Measurements from ENCODE around the gene ZNF586.
A peak's percentile ranks its signal among the peaks of the same experiment; 100 is the strongest.
"Not testable (repeated sequence)": the region's sequence is repeated elsewhere in the genome, so short reads cannot be mapped to it uniquely, and the experiment has no call there.

The ZNF586 gene

GRCh38 chr19:57803594-57804325 lies 34.3 kb downstream of the ZNF586 start:
- Mint-ChIP-seq H3K4me3 (peak overlapping the region; percentile 63), H3K4me1 (peaks cover 36% of the 10 kb centered on the region), H3K36me3 (ENCODE audit: insufficient read depth) (peaks cover 27% of the 10 kb centered on the region), H3K27ac (ENCODE audit: low read depth) (peak overlapping the region; percentile 69), H3K9me3 (no peaks in the 10 kb centered on the region), H3K27me3 (no peaks in the 10 kb centered on the region)
- ATAC-seq (replicated peaks; ENCODE audit: extremely low read depth, poor library complexity, severe bottlenecking) (no peak), DNase-seq (ENCODE audit: low spot score in 2 of 2) (no peak)

DNA sequence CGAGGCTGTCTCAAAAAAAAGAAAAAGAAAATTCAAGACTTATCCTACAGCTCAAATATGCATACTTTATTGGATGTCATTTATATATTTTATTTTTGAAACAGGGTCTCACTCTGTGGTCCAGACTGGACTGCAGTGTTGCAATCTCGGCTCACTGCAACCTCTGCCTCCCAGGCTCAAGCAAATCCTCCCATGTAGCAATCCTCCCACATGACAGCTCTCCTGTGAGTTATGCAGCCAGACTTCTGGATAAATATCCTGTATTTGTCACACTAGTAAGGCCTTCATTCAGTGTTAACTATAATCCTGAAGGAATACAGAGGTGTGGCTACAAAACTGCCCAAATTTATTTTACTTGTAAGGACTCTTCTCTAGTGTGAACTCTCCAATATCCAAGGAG lies 38.1 kb downstream of the ZNF586 start:
- ATAC-seq (replicated peaks; ENCODE audit: extremely low read depth, poor library complexity, severe bottlenecking), result no peak
- H3K4me1 Mint-ChIP-seq, result peaks cover 40% of the 10 kb centered on the region
- H3K27ac Mint-ChIP-seq (ENCODE audit: low read depth), result no peak overlapping the region
- H3K4me3 Mint-ChIP-seq, result no peak overlapping the region
- no peak for DNase-seq (ENCODE audit: low spot score in 2 of 2)
- peaks cover 32% of the 10 kb centered on the region for H3K36me3 Mint-ChIP-seq (ENCODE audit: insufficient read depth)
- no peaks in the 10 kb centered on the region for H3K27me3 Mint-ChIP-seq
- no peaks in the 10 kb centered on the region for H3K9me3 Mint-ChIP-seq

DNA sequence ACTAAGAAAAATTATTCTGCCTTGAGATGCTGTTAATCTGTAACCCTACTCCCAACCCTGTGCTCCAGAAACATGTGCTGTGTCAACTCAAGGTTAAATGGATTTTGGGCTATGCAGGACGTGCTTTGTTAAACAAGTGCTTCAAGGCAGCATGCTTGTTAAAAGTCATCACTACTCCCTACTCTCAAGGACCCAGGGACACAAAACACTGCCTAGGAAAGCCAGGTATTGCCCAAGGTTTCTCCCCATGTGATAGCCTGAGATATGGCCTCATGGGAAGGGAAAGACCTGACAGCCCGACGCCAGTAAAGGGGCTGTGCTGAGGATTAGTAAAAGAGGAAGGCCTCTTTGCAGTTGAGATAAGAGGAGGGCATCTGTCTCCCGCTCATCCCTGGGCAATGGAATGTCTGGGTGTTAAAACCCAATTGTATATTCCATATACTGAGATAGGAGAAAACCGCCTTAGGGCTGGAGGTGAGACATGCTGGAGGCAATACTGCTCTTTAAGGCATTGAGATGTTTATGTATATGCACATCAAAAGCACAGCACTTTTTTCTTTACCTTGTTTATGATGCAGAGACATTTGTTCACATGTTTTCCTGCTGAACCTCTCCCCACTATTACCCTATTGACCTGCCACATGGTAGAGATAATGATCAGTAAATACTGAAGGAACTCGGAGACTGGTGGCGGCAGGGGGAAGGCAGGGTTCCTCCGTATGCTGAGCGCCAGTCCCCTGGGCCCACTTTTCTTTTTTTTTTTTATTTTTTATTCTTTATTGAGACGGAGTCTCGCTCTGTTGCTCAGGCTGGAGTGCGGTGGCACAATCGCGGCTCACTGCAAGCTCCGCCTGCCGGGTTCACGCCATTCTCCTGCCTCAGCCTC lies 41.2 kb downstream of the ZNF586 start:
- not testable (repeated sequence) for H3K27me3 Mint-ChIP-seq; ATAC-seq (replicated peaks; ENCODE audit: extremely low read depth, poor library complexity, severe bottlenecking)
- H3K36me3 Mint-ChIP-seq (ENCODE audit: insufficient read depth), result peaks cover 39% of the 10 kb centered on the region

GRCh38 chr19:57812226-57812625 lies 42.8 kb downstream of the ZNF586 start:
- Mint-ChIP-seq H3K36me3 (ENCODE audit: insufficient read depth) (peaks cover 31% of the 10 kb centered on the region), H3K9me3 (no peaks in the 10 kb centered on the region), H3K4me3 (peak overlapping the region; percentile 26), H3K27ac (ENCODE audit: low read depth) (no peak overlapping the region), H3K27me3 (no peaks in the 10 kb centered on the region), H3K4me1 (peaks cover 62% of the 10 kb centered on the region)
- DNase-seq (ENCODE audit: low spot score in 2 of 2) (no peak), ATAC-seq (replicated peaks; ENCODE audit: extremely low read depth, poor library complexity, severe bottlenecking) (no peak)

More for the DNA sequence above, 41.2 kb downstream of the ZNF586 start:
- not testable (repeated sequence) for DNase-seq (ENCODE audit: low spot score in 2 of 2); H3K4me3 Mint-ChIP-seq; H3K9me3 Mint-ChIP-seq
- Mint-ChIP-seq H3K4me1 (peaks cover 57% of the 10 kb centered on the region), H3K27ac (ENCODE audit: low read depth) (peak overlapping the region; percentile 44)

DNA sequence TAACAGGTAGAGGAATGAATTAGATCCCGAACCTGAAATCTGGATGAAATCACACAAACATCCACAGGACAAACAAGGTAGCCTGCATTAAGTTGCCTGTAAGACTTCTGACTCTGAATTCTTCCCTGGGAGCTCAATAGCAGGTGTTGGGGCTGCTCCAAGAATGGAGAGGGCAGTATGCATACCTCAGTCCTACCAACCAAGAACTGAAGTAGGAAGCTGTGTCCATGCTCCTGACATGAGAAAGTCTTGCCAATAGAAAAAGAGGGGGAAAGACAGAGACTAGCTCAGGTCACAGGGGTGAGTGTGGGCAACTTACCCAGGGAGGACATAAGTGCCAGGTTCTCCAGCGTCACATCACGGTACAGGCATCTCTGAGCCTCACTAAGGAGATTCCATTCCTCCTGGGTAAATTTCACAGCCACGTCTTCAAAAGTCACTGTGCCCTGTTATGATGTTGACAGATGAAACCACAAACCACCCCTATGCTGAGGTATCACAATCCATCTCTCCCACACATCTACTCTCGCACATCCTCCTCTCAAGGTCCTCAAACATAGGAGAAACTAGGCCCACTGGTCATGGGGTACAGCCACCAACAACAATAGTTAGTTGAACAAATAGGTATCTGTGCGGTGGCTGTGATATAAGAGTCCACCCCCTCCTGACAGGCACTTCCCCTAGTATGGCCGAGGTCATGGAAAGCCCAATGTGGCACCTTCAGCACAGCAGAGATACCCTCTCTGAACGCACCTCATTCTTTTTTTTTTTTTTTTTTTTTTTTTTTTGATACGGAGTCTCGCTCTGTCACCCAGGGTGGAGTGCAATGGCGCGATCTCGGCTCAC lies 43.7 kb downstream of the ZNF586 start:
- peak overlapping the region; percentile 4 for H3K27ac Mint-ChIP-seq (ENCODE audit: low read depth)
- H3K9me3 Mint-ChIP-seq; ATAC-seq (replicated peaks; ENCODE audit: extremely low read depth, poor library complexity, severe bottlenecking); H3K27me3 Mint-ChIP-seq; DNase-seq (ENCODE audit: low spot score in 2 of 2): not testable (repeated sequence)
- H3K4me1 Mint-ChIP-seq, result peaks cover 57% of the 10 kb centered on the region
- H3K4me3 Mint-ChIP-seq, result peak overlapping the region; percentile 97
- H3K36me3 Mint-ChIP-seq (ENCODE audit: insufficient read depth), result peaks cover 27% of the 10 kb centered on the region

GRCh38 chr19:57813919-57814504 lies 44.5 kb downstream of the ZNF586 start:
- ATAC-seq (replicated peaks; ENCODE audit: extremely low read depth, poor library complexity, severe bottlenecking) (no peak), DNase-seq (ENCODE audit: low spot score in 2 of 2) (no peak)
- peaks cover 27% of the 10 kb centered on the region for H3K36me3 Mint-ChIP-seq (ENCODE audit: insufficient read depth)
- H3K4me1 Mint-ChIP-seq, result peaks cover 53% of the 10 kb centered on the region
- peak overlapping the region; percentile 97 for H3K27ac Mint-ChIP-seq (ENCODE audit: low read depth)
- H3K27me3 Mint-ChIP-seq, result no peaks in the 10 kb centered on the region
- no peaks in the 10 kb centered on the region for H3K9me3 Mint-ChIP-seq
- peak overlapping the region; percentile 97 for H3K4me3 Mint-ChIP-seq

DNA sequence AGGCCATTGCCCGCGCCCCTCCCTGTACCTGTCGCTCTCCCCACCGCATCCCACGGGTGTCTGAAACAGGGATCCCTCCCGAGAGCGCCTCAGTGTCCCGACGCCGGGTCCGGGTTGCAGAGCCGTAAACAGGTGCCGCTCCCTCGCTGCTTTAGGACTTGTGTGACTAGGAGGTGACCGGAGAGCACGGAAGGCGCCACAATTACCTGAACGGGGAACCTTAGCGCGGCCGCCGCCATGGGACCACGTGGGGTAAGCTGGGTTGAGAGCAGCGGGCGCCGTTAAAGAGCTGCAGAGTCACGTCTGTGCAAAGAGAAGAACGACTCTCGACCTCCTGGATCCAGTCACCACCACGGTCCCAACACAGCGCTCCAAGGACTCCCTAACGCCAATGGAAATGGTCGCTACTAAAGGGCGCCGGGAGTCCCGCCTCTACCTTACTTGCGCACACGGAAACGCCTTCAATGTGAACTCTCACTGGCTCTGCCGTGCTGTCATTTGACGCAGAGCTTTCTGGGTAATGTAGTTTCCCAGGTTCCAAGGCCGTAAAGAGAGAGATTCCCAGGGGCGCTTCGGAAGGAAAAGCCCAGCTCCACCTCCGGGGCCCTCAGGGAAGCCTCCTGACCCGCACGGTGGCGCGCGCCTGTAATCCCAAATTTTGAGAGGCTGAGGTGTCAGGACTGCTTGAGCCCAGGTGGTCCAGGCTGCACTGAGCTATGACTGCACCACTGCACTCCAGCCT lies 45.2 kb downstream of the ZNF586 start, which contains the start of gene ZNF552:
TSS of gene ZNF552 (minus strand) at position 409 of the 742 bp plus-strand sequence. CDS start at position 239, 170 bp downstream.
- Mint-ChIP-seq H3K27ac (ENCODE audit: low read depth) (peak within 1 kb of the TSS; percentile 97), H3K9me3 (no peaks in the 10 kb centered on the region), H3K4me3 (peak within 1 kb of the TSS; percentile 97), H3K4me1 (peaks cover 56% of the 10 kb centered on the region), H3K27me3 (no peaks in the 10 kb centered on the region), H3K36me3 (ENCODE audit: insufficient read depth) (peaks cover 28% of the 10 kb centered on the region)
- DNase-seq (ENCODE audit: low spot score in 2 of 2) (peak; percentile 47 to 49), ATAC-seq (replicated peaks; ENCODE audit: extremely low read depth, poor library complexity, severe bottlenecking) (peak; percentile 81)

DNA sequence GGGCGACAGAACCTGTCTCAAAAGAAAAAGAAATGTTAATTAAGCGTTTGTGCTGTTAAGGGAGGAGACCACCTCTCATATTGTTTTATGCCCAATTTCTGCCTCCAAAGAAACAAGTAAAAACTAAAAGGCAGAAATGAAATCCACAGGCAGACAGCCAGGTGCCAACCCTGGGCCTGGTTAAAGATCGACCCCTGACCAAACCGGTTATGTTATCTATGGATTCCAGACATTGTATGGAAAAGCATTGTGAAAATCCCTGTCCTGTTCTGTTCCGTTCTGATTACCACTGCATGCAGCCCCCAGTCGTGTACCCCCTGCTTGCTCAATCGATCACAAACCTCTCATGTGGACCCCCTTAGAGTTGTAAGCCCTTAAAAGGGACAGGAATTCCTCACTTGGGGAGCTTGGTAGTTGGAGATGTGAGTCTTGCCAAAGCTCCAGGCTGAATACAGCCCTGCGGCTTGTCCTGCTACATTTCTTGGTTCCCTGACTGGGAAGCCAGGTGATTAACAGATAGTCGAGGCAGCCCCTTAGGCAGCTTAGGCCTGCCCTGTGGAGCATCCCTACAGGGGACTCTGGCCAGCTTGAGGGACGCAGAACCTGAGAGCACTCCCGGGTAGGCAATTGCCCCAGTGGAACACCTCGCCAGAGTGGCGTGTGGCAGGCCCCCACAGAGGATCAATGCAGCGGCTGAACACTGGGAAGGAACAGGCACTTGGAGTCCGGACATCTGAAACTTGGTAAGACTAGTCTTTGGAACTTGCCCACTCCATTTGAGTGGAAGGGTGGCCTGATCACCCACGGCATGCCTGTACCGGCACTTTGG lies 46.0 kb downstream of the ZNF586 start:
- Mint-ChIP-seq H3K9me3 (no peaks in the 10 kb centered on the region), H3K27ac (ENCODE audit: low read depth) (peak overlapping the region; percentile 97), H3K27me3 (no peaks in the 10 kb centered on the region), H3K36me3 (ENCODE audit: insufficient read depth) (peaks cover 28% of the 10 kb centered on the region), H3K4me3 (peak overlapping the region; percentile 97), H3K4me1 (peaks cover 56% of the 10 kb centered on the region)
- DNase-seq (ENCODE audit: low spot score in 2 of 2), result no peak
- ATAC-seq (replicated peaks; ENCODE audit: extremely low read depth, poor library complexity, severe bottlenecking), result no peak

DNA sequence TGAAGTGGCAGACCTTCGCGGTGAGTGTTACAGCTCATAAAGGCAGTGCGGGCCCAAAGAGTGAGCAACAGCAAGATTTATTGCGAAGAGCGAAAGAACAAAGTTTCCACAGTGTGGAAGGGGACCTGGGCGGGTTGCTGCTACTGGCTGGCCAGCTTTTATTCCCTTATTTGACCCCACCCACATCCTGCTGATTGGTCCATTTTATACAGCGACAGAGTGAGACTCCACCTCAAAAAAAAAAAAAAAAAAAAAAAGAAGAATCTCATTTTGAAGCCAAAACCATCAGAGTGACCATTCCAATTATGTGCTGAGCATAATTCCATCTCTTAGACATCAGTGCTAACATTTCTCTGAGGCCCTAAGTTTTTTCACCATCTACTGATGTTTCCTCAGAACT lies 47.2 kb downstream of the ZNF586 start:
- ATAC-seq (replicated peaks; ENCODE audit: extremely low read depth, poor library complexity, severe bottlenecking), result no peak
- H3K27ac Mint-ChIP-seq (ENCODE audit: low read depth), result no peak overlapping the region
- peaks cover 60% of the 10 kb centered on the region for H3K4me1 Mint-ChIP-seq
- H3K9me3 Mint-ChIP-seq, result no peaks in the 10 kb centered on the region
- no peak overlapping the region for H3K4me3 Mint-ChIP-seq
- H3K36me3 Mint-ChIP-seq (ENCODE audit: insufficient read depth), result peaks cover 28% of the 10 kb centered on the region
- DNase-seq (ENCODE audit: low spot score in 2 of 2), result no peak
- no peaks in the 10 kb centered on the region for H3K27me3 Mint-ChIP-seq

DNA sequence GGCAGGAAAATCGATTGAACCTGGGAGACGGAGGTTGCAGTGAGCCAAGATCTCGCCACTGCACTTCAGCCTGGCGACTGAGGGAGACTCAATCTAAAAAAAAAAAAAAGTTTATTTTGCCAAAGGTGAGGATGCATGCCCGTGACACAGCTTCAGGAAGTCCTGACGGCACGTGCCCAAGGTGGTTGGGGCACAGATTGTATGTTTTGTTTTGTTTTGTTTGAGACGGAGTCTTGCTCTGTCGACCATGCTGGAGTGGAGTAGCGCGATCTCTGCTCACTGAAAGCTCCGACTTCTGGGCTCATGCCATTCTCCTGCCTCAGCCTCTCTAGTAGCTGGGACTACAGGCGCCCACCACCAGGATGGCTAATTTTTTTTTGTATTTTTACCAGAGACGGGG lies 48.5 kb downstream of the ZNF586 start:
- no peaks in the 10 kb centered on the region for H3K27me3 Mint-ChIP-seq
- ATAC-seq (replicated peaks; ENCODE audit: extremely low read depth, poor library complexity, severe bottlenecking), result no peak
- peaks cover 57% of the 10 kb centered on the region for H3K4me1 Mint-ChIP-seq
- H3K27ac Mint-ChIP-seq (ENCODE audit: low read depth), result no peak overlapping the region
- no peak for DNase-seq (ENCODE audit: low spot score in 2 of 2)
- H3K36me3 Mint-ChIP-seq (ENCODE audit: insufficient read depth), result peaks cover 25% of the 10 kb centered on the region
- peak overlapping the region; percentile 37 for H3K4me3 Mint-ChIP-seq
- no peaks in the 10 kb centered on the region for H3K9me3 Mint-ChIP-seq

GRCh38 chr19:57818378-57818777 lies 48.9 kb downstream of the ZNF586 start:
- H3K27ac Mint-ChIP-seq (ENCODE audit: low read depth), result no peak overlapping the region
- H3K4me1 Mint-ChIP-seq, result peaks cover 57% of the 10 kb centered on the region
- peak overlapping the region; percentile 37 for H3K4me3 Mint-ChIP-seq
- H3K27me3 Mint-ChIP-seq, result no peaks in the 10 kb centered on the region
- peaks cover 22% of the 10 kb centered on the region for H3K36me3 Mint-ChIP-seq (ENCODE audit: insufficient read depth)
- ATAC-seq (replicated peaks; ENCODE audit: extremely low read depth, poor library complexity, severe bottlenecking) (no peak), DNase-seq (ENCODE audit: low spot score in 2 of 2) (no peak)
- H3K9me3 Mint-ChIP-seq, result no peaks in the 10 kb centered on the region

Measured in central memory CD8-positive, alpha-beta T cell (primary cell).